GM21717 (cell line): ENCODE data around the gene RAB34.
"Not testable (repeated sequence)": the region's sequence is repeated elsewhere in the genome, so short reads cannot be mapped to it uniquely, and the experiment has no call there.

Source experiments
- ATAC-seq: cut with Tn5 transposase; IDR thresholded peaks from one replicate; pipeline ENCODE4 v1.9.1; 2021; ENCODE audit warnings: mild to moderate bottlenecking, moderate library complexity; ENCODE audit not compliant: unreplicated experiment

The RAB34 gene

DNA sequence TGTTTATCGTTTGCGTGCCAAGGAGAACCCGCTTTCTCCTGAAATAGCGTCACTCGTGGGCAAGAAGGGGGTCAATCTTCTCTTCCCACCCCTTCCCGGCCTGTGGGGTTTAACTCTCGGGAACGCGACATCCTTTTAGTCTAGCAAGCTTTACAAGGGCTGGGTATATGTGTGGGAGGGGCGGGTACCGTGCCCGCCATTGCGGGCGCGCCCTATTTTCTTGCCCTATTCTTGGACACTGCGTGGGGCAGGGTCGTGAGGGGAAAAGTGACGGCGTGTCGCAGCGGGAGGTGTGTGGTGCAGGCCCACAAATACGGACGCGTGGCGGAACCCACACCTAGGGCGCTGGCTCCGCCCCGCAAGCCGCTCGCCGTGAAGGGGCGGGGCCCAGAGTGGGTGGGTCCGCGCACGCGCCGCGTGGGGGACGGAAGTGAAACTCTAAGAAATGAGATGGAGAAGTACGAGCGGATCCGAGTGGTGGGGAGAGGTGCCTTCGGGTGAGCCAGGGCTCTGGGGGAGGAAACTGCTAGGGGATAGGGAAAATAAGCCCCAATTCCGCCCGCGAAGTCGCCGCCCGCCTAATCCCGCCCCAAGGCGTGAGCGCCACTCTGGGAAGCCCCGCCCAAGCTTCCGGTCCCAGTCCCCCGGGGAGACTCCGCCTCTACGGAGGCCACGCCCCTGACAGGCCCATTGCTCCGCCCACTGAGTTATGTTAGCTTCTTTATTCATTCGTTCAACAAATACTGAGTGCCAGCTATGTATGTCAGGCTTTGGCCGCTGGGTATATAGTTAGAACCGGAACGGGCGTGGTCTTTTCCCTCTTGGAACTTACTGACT, 10.9 kb upstream of the RAB34 start, which contains the start of gene NEK8:
Gene NEK8, plus strand, starts transcription at position 425 of the 837 bp plus-strand sequence. Its CDS starts 26 bp downstream, at position 451.
- ATAC-seq: peak; percentile 32

DNA sequence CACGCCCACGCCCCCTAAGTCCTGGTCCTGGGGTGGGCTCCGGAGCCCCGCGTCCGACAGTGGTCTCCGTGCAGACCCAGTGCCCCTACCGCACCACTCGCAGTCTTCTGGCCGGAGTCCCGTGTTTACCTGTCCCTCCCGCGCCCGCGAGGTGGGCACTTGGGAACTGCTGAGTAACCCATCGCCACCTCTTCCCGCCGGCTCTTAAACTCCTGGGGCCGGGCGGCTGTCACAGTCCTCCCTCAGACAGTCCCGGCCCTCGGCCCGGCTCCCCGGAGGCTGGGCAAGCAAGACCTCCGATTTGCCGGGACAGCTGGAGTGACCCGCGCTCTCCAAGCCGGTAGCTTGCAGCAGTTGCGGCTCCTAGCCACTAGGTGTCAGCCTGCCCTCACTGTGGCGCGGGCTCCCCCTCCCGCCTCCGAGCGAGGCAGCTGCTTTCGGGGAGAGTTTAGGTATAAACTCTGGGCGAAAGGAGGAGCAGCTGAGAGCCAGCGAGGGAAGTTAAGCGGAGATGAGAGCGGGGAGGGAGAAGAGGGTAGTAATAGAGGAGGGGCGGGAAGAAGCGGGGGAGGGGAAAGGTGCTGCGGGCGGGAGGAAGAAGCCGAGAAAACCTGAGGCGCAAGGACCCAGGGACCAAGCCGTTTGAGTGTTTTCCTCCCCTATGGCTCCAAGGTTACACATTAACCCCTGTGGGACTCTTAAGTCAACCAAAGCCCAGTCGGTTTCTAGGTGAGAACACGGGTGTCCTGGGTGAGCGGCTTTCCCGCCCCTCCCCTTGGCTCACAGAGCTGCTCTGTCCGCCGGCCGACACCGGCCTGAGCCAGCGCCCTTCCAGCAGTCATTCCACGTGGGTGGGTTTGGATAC, 9.2 kb upstream of the RAB34 start:
- ATAC-seq: peak; percentile 32

DNA sequence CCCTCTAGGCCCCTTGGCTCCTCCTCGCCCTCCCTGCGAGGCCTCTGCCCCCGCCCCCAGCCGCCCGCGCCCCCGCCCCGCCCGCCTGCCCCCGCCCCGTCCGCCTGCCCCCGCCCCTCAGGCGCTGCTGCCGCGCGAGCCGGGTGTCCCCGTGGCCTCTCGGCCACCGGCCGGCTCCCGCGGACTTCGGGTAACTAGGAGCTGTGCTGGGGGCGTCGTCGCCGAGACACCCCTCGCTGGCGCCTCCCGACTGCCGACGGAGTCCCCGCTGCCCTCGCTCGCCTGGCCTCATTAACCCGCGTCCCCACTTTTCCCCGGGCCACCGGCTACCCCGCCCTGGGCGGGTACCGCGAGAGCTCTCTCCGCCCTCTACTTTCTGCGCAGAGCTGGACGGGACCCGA, 8.6 kb upstream of the RAB34 start, which contains the start of gene TLCD1:
Gene TLCD1, minus strand, starts transcription at position 8 of the 401 bp plus-strand sequence. CDS start 136 bp downstream, outside the sequence.
- peak; percentile 11 for ATAC-seq

DNA sequence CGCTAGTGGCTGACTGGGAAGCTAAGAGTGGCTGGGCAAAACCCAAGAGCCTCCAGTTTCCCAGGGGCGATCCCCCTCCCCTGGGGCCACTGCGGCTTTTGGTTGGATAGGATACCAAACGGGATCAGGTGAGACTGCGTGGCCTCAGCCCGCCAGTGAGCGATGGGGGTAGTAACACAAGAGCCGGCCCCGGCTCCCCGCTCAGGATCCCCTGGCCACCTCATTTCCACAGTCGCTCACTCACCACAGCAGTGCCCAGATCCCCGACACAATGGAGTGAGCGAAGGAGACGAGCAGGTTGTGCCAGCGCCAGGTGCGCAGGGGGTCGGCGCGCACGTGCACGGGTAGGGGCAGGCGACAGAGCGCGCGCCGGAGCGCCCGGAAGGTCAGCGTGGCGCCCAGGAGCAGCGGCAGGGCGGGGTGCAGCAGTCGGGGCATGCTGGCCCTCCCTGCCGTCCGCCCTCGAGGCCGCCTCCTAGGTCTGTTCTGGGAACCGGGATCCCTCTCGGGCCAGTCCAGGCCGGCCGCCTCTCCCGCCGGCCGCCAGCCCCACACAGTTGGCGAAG, 8.1 kb upstream of the RAB34 start:
- ATAC-seq: peak; percentile 8

DNA sequence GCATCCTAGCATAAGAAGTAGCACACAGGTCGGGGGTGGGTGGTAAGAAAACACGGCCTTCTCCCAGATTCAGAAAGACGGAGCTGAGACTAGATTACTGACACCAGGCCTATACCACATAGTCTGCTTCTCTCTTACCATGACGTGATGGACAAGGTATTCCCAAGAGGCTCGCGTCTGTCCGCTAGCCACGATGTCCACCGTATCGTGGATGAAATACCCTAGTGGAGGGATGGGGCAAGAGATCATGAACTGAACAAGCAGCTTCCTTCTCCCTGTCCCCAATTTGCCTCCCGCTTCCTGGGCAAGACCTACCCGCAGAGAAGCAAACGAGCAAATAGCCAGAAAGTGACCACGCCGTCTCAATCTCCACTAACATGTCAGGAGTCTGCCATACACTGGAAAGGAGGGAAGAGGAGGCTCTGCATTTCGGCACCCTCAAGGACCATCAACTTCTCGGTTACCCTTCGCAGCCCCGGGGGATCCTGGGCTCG, 7.5 kb upstream of the RAB34 start:
- no peak for ATAC-seq

DNA sequence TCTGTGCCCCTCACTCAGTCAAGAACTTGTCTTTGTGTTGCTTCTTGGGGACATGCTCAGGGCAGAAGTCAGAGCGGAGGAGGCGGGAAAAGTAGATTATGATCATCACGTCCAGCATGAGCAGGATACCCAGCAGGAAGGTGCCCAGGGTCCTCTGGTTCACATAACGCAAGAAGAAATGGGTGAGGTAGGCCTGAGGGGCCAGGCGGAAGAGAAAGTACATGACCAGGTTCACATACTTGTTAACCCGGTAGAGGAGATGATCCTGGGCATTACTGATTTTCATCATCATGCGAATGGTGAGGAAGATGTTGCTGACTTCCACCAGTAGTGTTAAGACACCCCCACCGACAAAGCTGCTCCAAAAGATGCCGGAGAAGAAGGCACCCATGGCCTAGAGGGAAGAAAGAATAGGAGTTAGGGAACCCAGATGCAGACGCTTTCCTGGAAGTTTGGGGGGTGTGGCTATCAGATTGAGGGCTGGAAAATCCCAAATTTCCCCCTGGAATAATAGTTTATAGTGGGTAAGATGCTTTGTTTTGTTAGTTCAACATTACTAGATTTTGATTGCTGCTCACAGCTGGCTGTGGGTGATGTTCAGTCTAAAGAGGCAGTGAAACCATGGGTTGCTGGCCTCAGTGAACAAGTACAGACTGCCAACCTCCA, 7.0 kb upstream of the RAB34 start:
- ATAC-seq: no peak

DNA sequence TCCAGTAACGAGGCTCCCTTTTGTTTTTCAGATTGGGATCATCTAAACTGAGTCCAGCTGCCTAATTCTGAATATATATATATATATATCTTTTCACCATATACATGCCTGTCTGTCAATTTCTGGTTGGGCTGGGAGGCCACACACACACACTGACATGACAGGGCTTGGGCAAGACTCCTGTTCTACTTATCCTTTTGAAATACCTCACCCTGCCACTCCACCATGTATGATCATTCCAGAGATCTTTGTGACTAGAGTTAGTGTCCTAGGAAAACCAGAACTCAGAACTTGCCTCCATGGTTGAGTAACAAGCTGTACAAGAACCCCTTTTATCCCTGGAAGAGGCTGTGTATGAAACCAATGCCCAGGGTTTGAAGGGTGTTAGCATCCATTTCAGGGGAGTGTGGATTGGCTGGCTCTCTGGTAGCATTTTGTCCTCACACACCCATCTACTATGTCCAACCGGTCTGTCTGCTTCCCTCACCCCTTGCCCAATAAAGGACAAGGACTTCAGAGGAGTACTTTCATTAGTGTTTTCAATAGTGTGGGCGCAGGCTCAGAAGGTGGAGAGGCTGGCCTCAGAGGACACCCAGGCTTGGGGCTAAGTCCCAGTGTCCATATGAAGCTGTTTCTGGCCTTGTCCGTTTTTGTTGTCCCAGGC, 6.3 kb upstream of the RAB34 start:
- not testable (repeated sequence) for ATAC-seq

DNA sequence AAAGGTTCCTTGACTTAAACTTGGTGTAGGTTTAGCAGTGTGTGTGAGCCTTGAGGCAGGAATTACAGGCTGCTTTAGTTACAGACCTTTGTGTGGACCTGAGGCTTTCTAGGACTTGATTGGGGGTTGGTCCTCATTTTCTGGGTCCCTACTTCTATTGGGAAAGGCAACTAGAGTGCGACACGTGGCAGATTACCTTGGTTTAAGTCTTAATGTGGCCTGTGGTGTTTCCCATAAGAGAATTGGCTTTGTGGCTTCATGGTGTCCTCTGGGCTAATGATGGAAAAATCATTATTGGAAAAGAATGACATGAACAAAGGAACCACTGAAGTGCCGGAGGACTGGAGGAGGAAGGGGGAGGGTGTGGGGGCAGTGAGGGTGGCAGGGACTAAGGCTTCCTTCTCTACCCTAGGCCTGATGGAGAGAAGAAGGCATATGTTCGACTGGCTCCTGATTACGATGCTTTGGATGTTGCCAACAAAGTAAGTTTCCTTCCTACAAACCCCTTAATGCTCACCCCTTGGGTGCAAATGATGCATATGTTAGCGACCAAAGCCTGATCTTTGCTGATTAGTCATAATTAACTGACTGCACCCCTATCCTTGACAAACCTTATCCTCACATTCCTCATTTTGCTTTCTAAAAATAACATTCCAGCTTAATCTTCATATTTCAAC, 5.6 kb upstream of the RAB34 start:
- ATAC-seq: no peak

DNA sequence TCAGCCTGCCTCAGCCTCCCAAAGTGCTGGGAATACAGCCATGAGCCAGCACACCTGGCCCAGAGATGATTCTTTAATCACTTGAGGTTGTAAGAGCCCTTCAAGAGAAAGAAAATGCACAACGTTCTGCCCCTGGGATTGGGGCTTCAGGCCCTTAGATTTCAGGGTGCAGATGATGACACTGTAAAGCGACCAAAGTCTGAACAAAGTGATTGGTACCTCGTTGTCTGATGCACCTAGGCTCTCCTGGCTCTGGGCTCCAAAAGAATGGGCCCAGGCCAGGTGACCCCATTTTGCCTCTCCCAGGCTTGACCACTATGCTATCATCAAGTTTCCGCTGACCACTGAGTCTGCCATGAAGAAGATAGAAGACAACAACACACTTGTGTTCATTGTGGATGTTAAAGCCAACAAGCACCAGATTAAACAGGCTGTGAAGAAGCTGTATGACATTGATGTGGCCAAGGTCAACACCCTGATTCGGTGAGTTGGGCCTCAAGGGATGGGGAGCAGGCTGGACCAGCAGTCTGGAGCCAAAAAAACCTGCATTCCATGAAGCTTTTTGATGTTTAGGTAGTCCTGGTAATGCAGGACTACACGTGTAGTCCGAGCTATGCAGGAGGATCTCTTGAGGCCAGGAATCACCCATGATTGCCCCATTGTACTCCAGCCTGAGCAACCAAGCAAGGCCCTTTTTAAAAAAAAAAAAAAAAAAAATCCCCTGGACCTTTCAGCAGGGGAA, 4.9 kb upstream of the RAB34 start:
- ATAC-seq: no peak

DNA sequence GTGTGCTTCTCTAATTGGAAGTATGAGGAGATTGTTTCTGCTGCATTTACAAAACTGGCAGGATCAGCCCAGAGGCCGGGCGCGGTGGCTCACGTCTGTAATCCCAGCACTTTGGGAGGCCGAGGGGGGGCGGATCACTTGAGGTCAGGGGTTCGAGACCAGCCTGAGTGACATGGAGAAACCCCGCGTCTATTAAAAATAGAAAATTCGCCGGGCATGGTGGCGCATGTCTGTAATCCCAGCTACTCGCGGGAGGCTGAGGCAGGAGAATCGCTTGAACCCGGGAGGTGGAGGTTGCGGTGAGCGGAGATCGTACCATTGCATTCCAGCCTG, 3.3 kb upstream of the RAB34 start:
- not testable (repeated sequence) for ATAC-seq

DNA sequence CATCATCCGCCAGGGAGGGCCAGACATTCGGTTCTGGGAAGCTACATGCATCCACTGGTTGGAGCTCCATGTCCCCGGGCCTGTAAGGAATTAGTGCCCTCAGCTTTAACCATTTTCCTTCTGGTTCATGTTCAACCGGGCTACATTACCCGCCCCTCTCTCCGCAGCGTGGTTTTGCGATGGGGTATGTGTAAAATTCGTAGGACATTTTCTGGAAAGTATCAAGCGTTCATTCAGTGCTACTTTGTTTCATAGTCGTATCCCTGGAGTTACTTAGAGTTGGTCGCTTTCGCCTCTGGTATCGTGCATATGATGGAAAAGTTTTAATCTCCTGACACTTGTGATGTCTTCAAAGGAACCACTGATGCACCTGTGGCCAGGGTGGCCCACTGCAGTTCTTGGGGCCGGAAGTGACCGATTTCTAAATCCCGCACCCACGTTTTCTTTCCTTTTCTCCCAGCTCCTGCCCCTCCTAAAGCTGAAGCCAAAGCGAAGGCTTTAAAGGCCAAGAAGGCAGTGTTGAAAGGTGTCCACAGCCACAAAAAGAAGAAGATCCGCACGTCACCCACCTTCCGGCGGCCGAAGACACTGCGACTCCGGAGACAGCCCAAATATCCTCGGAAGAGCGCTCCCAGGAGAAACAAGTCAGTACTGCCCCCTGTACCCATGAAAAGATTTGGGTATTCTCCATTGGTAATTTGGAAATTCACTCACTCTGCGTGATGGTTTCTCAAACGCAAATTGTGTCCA, 2.8 kb upstream of the RAB34 start:
- ATAC-seq: no peak

DNA sequence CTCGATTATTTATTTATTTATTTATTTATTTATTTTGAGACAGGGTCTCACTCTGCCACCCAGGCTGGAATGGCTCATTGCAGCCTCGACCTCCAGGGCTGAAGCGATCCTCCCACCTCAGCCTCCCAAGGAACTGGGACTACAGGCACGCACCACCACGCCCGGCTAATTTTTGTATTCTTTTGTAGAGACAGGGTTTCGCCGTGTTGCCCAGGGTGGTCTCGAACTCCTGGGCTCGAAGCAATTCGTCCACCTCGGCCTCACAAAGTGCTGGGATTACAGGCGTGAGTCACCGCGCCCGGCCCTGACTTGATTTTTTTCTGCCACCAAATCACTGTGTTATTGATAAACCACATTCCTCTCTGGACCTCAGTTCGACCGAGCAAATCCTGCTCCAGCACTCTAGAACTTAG, 1.4 kb upstream of the RAB34 start:
- no peak for ATAC-seq

DNA sequence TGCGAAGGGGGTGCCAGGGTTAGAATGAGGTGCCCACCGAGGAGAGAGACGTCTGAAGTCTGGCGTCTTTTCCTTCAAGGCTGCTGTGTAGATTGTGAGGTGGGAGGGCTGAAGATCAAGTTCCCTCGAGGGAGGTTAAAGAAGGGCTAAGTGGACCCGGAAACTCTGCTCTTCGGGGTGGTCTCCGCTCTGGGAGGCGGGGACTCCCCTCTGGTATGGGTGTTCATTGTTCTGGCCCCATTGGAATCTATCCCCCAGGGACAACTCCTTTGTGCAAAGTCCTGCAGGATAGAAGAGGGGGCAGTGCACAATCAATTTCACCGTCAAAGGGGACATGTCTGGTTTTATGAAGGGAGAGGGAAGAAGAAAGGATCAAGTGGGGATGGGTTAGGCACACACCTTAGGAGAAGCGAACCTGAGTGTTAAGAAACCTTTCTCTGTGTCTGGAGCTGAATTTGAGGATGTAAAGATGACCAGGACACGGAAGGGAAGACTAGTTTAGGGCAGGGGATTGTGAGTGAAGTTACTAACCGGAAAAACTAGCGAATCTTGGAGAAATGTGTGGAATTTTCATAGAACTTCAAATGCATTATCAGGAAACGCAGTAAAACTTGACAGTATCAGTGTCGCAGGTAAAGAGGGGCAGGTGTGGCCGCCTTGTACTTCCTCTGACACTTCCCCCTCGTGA, 809 bp upstream of the RAB34 start:
- ATAC-seq: no peak

DNA sequence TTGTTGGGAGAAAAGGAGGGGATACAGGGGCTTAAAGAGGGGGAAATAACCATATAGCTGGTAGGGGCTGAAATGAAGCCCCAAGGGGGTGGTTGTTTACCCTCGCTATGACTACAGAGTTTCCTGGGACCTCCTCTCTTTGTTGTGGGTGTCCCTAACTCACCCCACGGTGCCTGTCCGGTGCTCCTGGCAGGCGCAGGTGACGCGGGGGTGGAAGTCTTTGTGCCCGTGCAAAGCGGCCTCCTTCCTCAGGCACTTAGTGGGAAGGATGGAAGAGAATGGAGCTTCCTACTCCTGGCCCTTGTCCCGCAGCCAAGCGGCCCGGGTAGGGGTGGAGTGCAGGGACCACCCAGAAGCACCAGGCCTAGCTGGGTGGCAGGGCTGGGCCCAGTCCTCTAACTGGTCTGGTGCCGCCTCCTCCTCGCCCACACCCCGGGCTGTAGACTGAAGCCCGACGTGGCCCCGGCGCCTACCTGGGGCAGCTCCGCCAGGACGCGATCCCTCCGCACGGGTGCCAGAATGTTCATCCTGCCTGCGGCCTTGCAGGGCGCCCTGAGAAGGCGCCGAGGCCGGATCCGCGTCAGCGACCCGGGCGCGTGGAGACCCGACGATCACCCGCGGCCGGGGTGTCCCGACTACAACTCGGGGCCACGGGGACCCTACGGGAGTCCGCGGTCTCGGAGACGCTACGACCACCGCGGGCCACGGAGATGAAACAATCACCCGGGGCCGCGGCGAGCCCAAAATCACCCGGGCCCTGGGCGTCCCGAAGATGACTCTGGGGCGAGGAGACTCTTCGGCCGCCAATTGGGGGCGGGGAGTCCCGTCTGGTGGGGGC, 709 bp downstream of the RAB34 start:
- no peak for ATAC-seq

DNA sequence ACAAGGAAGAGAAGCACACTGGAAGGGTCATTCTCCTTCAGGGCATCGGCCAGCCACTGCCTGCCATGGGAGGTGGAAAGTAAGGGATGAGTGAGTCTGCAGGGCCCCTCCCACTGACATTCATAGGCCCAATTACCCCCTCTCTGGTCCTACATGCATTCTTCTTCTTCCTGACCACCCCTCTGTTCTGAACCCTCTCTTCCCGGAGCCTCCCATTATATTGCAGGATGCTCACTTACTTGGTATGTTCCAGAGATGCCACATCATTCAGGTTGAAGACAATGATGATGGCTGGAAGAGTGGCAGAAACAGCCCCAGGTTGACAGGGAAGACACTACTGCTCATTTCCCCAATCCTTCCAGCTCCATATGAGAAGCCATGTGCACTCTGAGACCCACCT, 2.5 kb downstream of the RAB34 start:
- no peak for ATAC-seq

DNA sequence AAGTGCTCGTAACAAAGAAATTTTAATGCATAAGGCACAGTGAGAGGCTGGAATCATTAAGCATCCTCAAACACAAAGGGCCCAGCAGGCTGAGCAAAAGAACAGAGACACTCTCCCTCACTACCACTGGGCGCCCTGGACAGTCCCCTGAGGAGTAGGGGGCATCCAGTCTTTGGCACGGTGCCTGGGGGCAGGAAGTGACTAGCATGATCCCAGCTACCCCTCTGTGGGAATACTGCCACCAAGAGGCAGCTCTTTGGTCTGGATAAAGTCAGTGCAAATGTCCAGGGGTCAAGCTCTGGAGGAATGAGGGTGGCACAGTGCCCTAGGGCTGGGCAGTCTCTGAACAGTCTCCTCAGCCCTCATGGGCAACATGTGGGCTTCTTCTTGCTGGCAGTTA, 3.4 kb downstream of the RAB34 start:
- ATAC-seq: no peak
